NT2/D1 (cell line): ENCODE results near the gene COX19.

Source experiments
- DNase-seq: peaks from one replicate; pipeline ENCODE4 v3.0.0-alpha.2; 2011; ENCODE audit warnings: low read depth, low spot score
- H3K27me3 ChIP-seq: 2 replicates; pipeline ENCODE4 v1.6.0; 2011; ENCODE audit warnings: mild to moderate bottlenecking; ENCODE audit not compliant: insufficient read length, insufficient read depth
- H3K36me3 ChIP-seq: 2 replicates; pipeline ENCODE4 v1.6.1; 2011; ENCODE audit warnings: mild to moderate bottlenecking, low read length, mixed read lengths; ENCODE audit not compliant: insufficient read depth, insufficient read length
- H3K4me1 ChIP-seq: 2 replicates; pipeline ENCODE4 v1.5.1; 2011; ENCODE audit not compliant: insufficient read depth, insufficient read length
- H3K4me3 ChIP-seq: 2 replicates; pipeline ENCODE4 v1.5.1; 2011; ENCODE audit warnings: low read depth; ENCODE audit not compliant: insufficient read length
- H3K9ac ChIP-seq: 2 replicates; pipeline ENCODE4 v1.6.0; 2011; ENCODE audit warnings: low read depth; ENCODE audit not compliant: insufficient read length
- H3K9me3 ChIP-seq: 2 replicates; pipeline ENCODE4 v1.5.1; 2011; ENCODE audit warnings: mild to moderate bottlenecking, low read length; ENCODE audit not compliant: insufficient read depth
- SUZ12 ChIP-seq: IDR thresholded peaks from 2 replicates; pipeline ENCODE4 v1.6.1; 2011; ENCODE audit not compliant: insufficient read length, insufficient read depth; ENCODE audit errors: extremely low read depth
- YY1 ChIP-seq: IDR thresholded peaks from 2 replicates; pipeline ENCODE4 v1.6.1; 2011; ENCODE audit not compliant: insufficient read length, insufficient read depth
- ZNF274 ChIP-seq: IDR thresholded peaks from 2 replicates; pipeline ENCODE4 v1.6.1; 2011; ENCODE audit warnings: mild to moderate bottlenecking, low read depth, low read length

COX19 gene

GRCh38 chr7:959271-959670 lies 16.1 kb downstream of the COX19 start:
- peaks cover 8% of the 10 kb centered on the region for H3K27me3 ChIP-seq
- H3K4me1 ChIP-seq: peaks cover 14% of the 10 kb centered on the region
- no peak overlapping the region for H3K9ac ChIP-seq
- TF ChIP-seq ZNF274 (no peak), YY1 (no peak), SUZ12 (no peak)
- H3K9me3 ChIP-seq: peaks cover 4% of the 10 kb centered on the region; the same call in 1 of the 2 replicates
- no peaks in the 10 kb centered on the region for H3K36me3 ChIP-seq
- no peak for DNase-seq
- no peak overlapping the region for H3K4me3 ChIP-seq

DNA sequence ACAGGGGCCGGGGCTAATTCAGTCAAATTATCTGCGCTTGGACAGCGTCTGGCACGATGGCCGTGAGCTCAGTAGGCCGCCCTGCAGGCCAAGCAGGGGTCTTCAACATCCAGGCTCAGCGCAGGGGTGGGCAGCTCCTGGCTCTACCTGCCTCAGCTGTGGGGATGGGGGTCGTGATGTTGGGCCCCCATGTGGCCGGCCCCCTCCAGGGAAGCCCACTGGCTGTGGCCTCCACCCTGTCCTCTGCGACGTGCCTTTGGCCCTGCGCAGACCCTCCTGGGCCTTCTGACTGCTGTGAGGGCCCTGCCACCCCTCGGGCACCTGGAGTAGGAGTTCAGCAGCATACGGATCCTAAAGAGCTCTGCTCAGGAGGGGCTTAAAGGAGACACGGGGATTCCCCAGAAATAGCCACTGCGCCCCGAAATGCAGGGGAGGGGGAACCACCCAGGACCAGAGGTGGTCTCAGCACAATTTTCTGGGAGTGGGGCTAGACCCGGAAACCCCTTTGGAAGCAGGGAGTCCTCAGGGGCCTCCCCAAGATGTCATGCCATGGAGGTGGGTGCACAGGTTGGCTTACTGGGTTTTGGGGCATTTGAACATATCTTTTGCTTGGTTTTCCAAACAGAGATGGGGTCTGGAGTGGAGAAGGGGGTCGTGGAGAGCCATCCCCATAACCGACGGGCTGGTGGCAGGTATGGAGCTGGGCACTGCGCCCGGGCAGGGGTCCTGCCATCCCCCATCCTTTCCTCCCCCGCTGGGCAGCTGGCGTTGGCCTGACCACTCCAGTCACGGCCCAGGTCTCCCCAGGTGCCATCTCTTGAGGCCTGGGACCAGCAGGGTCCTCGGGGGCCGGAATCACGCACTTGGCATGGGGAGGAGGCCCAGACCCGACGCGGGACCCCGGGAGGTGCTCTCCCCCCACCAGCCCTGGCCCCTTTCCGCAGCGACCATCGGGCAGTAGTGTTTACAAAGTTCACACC lies 16.8 kb downstream of the COX19 start:
- Histone ChIP-seq H3K9ac (peak overlapping the region; percentile 2), H3K27me3 (peaks cover 12% of the 10 kb centered on the region), H3K4me1 (peaks cover 16% of the 10 kb centered on the region), H3K36me3 (no peaks in the 10 kb centered on the region), H3K4me3 (no peak overlapping the region), H3K9me3 (peaks cover 4% of the 10 kb centered on the region; the same call in 1 of the 2 replicates)
- TF ChIP-seq YY1: no peak
- TF ChIP-seq SUZ12: no peak
- no peak for TF ChIP-seq ZNF274
- no peak for DNase-seq

DNA sequence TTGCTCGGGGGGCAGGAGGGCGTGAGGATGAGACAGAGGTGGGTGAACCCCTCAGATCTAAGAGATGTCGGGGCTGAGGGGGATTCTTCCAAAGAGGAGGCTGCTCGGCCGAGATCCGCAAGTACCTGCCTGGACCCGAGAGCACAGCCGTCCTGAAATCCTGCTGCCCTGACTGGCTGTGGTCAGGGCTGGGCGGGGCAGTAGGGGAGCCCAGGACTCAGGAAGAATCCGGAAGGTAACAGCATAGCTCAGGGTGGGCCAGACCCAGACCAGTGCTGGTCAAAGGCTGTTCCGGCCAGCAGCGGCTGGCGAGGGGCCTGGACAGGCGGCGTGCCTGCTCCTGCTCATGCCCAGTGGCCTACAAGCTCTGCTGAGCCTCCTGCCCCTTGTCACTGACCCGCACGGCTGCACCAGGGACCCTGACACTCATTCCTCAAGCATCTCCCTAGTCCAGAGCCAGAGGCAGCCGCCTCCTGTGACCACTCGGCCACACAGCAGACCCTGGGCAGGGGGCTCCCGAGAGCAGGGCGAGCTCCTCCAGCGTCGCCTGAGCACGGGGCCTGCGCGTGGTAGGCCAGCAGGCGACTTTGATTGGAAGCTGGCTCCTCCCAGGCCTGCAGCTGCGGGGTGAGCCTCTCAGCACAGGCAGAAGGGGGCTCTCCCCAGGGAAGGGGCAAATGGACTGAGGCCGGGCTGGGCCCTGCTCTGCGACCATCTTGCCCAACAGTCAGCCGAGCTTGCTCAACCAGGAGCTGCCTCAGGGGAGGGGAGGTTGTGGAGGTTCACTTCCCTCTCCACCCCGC lies 17.7 kb downstream of the COX19 start:
- no peak overlapping the region for H3K4me3 ChIP-seq
- H3K9ac ChIP-seq: peak overlapping the region; percentile 2
- DNase-seq: no peak
- H3K9me3 ChIP-seq: peaks cover 4% of the 10 kb centered on the region; the same call in 1 of the 2 replicates
- H3K36me3 ChIP-seq: no peaks in the 10 kb centered on the region
- peaks cover 21% of the 10 kb centered on the region for H3K27me3 ChIP-seq
- no peak for TF ChIP-seq ZNF274
- TF ChIP-seq YY1: no peak
- no peak for TF ChIP-seq SUZ12
- peaks cover 24% of the 10 kb centered on the region for H3K4me1 ChIP-seq

GRCh38 chr7:956031-956430 lies 19.3 kb downstream of the COX19 start:
- H3K9ac ChIP-seq: no peak overlapping the region
- H3K9me3 ChIP-seq: no peaks in the 10 kb centered on the region
- H3K27me3 ChIP-seq: peaks cover 27% of the 10 kb centered on the region
- TF ChIP-seq YY1 (no peak), ZNF274 (no peak), SUZ12 (no peak)
- no peak overlapping the region for H3K4me3 ChIP-seq
- no peaks in the 10 kb centered on the region for H3K36me3 ChIP-seq
- H3K4me1 ChIP-seq: peaks cover 26% of the 10 kb centered on the region
- no peak for DNase-seq

- peaks cover 27% of the 10 kb centered on the region for H3K27me3 ChIP-seq
- H3K4me3 ChIP-seq: peak within 1 kb of the TSS; percentile 46
- no peak for TF ChIP-seq YY1
- no peak for TF ChIP-seq SUZ12
- TF ChIP-seq ZNF274: no peak
- no peaks in the 10 kb centered on the region for H3K9me3 ChIP-seq
- H3K36me3 ChIP-seq: no peaks in the 10 kb centered on the region
- H3K4me1 ChIP-seq: peaks cover 27% of the 10 kb centered on the region
- DNase-seq: no peak
- H3K9ac ChIP-seq: peak within 1 kb of the TSS; percentile 61
Observed at GRCh38 chr7:954330-955238, 20.8 kb downstream of the COX19 start, which contains the start of gene ADAP1. TSS of gene ADAP1 (minus strand) at chr7:954680. CDS start at chr7:954477, 203 bp downstream.

DNA sequence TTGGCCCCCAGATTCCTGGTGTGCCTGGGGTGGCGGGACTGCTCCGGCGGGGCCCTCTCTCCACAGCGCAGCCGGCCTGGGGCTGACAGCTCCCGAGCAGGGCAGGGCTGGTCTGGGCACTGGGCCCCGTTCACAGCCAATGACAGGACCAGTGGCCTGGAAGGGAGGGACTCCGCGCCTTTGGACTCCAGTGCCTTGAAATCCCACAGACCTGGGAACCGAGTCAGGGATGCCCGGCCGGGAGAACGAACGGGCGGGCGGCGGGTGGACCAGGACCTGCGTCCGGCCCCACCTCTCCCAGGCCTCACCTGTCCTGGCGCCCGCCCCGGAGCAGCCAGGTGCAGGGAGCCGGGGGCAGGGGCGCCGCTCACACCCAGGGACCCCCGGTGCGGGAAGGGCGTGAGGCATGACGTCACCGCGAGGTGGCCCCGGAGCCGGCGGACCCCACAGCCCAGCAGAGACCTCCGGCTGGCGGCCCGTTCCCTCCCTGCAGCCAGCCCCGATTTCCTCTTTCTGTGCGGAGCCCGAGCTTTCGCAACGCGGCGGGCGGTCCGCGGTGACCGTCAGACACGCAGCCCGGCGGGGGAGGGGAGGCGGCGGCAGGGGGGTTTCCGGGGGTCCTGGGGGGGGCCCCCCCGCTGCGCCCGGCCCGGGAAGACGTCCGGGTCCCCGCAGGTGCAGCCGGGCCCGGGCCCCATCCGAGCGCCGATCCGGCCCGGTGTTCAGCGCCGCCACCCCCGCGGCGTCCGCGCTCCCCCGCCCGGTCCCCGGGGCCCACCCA lies 21.6 kb downstream of the COX19 start:
- H3K4me3 ChIP-seq: peak overlapping the region; percentile 46
- H3K9ac ChIP-seq: peak overlapping the region; percentile 57
- peaks cover 31% of the 10 kb centered on the region for H3K4me1 ChIP-seq
- DNase-seq: no peak
- no peaks in the 10 kb centered on the region for H3K9me3 ChIP-seq
- no peak for TF ChIP-seq ZNF274
- no peaks in the 10 kb centered on the region for H3K36me3 ChIP-seq
- H3K27me3 ChIP-seq: peaks cover 27% of the 10 kb centered on the region
